NCI-H128 (cell line): ENCODE results near the gene GPR107.

Experiments
- DNase-seq: peaks from one replicate; lab custom pipeline; 2025; ENCODE audit not compliant: unreplicated experiment; lab: John Stamatoyannopoulos, UW

GPR107 gene

DNA sequence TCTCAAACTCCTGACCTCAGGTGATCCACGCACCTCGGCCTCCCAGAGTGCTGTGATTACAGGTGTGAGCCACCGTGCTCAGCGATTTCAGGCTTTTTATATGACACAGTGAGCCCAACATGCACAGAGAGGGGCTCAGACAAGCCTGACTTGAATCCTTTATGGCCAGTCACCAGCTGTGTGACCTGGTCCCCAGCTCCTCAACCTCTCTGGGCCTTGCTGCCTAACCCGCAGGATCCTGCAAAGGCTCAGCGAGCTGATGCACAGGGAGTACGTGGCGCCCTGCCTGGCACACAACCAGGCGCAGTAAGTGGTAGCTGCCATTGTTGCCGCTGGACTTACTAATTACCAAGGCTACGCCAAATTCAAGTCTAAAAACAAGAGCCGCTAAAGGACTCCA is 101.9 kb downstream of the GPR107 start:
- no peak for DNase-seq

DNA sequence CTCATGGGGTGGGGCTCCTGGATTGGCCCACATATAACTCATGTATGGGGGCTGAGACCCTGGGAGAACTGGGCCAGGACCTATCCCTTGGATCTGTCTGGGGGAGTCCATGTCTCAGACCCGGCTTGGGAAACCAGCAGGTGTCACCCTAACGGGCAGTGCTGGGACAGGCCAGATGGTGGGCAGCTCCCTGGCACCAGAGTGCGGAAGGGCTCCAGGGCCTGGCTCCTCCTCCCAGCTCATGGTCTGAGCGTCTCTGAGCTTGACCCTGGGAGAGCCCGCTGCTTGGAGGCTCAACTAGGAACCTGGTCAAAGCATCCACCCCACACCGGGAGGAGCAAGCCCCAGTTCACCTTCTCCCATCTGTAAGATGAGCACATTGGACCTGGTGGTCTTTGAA is 103.0 kb downstream of the GPR107 start:
- DNase-seq = no peak

DNA sequence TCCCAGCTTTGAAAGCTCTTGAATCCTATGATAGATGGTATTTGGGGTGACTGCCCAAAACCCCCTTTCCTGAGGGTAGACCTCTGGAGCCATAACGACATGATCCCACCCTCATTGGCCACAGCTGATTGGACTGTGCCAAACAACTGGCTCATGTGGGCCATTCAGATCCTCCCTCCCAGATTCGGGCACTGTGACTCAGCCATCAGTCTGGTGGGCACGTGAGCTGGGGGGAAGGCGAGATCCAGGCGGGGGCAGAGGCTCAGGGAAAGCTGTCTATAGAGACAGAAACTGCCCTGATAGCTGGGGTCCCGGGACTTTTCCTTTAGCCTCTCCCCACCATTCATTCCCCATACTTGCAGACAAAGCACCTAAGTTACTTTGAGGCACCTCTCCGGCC is 103.4 kb downstream of the GPR107 start:
- DNase-seq = no peak

DNA sequence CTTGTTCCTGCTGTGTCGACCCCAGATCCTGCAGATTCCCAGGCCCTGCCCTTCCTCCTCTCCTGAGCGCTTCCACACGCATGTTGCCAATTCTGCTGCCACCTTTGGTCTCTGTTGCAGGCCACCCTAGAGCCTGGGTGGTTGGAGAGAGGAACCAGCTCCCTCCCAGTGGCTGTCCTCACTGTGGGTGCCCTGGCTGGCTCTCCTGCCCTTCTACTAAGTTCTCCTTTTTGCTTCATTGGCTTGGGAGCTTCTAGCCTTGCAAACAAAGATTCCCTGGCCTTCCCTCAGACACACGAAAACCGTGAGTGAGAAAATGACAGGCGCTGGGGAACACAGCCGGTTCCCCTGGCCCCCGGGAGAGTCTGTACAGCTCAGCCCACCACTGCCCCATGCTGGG is 104.3 kb downstream of the GPR107 start:
- DNase-seq = no peak

DNA sequence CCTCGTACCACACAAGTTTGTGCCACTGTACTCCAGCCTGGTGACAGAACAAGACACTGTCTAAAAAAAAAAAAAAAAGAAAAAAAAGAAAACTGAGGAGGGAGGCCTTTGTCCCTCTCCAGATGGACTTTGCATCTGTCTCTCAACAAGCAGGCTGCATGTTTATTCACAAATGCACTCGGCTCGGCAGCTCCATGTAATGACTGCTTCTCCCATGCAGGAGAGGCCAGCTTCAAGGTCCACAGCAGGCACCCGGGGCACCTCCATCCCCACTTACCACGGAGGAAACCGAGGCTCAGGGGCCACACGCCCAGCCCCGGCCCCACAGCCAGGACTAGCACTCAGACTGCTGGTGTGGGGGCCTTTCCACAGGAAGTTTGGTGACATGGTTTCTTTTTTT is 105.4 kb downstream of the GPR107 start:
- DNase-seq = no peak

DNA sequence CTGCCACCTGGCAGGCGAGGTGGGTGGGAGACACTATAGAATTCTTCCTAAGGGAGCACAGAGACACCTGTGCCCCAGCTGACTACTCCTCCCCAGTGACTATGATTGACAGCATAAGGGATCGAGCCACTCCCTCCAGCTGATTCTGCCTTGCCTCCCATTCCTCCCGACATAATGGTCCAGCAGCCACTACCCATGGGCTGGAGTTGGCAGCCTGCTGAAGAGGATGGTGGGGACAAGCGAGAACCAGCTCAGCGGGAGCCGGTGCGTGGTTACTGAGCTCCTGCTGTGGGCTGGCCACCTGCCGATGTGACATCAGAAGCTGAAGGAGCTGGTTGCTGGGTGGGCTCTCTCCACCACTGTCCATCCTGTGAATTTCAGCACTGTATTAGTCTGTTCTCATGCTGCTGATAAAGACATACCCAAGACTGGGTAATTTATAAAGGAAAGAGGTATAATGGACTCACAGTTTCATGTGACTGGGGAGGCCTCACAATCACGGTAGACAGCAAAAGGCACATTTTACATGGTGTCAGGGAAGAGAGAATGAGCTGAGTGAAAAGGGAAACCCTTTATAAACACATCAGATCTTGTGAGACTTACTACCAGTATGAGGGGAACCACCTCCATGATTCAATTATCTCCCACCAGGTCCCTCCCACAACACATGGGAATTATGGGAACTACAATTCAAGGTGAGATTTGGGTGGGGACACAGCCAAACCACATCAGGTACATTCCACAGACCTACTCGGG is 106.4 kb downstream of the GPR107 start:
- DNase-seq = no peak

DNA sequence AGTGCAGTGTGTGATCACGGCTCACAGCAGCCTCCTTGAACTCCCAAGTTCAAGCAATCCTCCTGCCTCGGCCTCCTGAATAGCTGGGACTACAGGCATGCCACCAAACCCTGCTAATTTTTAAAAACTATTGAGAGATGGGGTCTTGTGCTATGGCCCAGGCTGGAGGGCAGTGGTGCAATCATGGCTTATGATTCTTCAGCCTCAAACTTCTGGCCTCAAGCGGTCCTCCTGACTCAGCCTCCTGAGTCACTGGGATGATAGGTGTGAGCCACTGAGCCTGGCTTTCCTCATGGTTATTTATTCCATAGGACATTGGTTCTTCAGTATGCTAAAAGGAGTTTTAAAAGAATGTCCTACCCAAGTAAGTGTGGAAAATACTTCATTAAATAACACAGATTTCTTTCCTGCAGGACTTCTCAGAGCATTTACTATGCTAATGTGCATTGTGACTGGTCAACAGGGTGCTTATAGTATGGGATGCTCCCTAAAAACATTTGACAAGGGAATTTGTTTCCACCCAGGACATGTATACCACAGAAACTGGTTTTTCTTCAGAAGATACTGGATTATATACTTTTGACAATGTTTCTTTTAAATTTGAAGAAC is 107.3 kb downstream of the GPR107 start:
- DNase-seq = no peak

DNA sequence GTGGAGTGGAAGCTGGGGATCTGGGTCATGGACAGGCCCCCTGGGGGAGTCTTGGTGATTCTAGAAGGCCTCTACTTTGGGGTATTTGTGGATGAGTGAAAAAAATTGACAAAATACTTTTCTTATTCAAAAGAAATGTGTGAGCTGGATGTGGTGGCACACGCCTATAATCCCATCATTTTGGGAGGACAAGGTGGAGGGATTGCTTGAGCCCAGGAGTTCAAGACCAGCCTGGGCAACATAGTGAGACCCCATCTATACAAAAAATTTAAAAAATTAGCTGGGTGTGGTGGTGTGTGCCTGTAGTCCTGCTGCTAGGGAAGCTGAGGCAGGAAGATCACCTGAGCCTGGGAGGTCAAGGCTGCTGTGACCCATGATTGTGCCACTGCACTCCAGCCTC is 111.9 kb downstream of the GPR107 start:
- DNase-seq = no peak

DNA sequence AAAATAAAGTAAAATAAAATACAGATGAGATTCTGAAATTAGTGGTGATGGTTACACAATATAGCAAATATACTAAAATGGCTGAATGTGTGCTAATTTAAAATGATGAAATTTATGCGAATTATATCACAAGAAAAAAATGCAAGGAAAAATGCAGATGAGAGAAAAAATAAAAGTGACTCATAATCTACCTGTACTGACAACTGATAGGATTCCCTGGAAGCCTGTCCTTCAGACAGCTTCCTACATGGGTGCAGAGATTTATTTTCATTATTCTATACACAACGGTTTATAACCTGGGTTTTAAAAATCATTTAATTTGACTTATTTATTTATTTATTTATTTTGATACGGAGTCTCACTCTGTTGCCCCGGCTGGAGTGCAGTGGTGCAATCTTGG is 112.7 kb downstream of the GPR107 start:
- no peak for DNase-seq

DNA sequence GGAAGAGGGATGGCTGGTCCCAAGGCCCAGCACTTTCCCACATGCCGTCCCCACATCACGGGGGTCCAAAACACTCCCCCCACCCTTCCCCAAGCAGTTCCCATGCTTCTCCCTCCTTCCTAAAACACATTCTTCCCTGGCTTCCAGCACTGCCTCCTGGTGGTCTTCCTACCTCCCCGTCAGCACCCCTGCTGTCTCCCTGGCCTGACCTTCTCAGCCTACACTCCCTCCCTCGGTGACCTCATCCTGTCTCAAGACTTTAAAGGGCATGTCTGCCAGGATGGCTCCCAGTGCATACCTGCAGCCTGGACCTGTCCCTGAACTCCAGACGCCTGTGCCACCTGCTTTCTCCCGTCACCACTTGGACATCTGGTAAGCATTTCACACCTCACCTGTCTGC is 114.2 kb downstream of the GPR107 start:
- no peak for DNase-seq

DNA sequence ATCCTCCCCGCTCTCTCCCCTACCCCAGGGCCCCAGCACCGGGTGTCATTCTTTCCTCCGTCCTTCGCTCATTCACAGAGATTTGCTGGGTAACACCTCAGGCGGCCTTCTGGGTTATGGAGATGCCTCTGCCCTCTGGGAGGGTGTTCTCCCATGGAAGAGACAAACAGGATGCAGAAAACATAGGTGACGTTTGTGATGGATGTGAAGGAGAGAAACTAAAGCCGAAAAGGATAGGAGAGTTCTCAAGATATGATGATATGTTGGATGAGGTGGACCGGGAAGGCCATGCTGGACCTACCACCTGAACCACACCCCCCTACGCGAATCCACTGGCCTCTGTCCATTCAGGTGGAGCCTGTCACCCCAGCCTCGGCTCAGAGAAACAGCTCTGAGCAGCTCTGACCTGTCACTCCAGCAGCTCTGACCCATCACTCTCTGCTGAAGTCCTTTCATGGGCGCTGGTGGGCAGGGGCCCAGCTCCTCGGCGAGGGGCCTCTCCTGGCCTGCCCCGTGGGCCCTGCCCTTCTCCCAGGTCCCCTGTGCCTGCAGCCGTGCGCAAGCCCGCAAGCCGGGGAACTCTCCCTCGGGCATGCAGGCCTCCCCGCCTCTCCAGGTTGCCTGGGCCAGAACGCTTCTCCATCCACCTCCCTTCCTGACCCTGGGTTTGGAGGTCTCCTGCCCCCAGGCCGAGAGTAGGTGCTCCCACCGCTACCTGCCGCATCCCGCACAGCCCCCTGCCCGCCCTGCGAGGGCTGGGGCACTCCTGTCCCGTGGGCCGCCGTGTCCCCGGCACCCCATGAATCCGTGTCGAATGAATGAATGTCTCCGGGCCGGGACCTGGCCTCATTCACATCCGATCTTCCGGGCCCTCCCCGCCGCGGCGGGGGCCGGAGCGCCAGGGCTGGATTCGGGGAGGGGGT is 117.8 kb downstream of the GPR107 start:
- no peak for DNase-seq

DNA sequence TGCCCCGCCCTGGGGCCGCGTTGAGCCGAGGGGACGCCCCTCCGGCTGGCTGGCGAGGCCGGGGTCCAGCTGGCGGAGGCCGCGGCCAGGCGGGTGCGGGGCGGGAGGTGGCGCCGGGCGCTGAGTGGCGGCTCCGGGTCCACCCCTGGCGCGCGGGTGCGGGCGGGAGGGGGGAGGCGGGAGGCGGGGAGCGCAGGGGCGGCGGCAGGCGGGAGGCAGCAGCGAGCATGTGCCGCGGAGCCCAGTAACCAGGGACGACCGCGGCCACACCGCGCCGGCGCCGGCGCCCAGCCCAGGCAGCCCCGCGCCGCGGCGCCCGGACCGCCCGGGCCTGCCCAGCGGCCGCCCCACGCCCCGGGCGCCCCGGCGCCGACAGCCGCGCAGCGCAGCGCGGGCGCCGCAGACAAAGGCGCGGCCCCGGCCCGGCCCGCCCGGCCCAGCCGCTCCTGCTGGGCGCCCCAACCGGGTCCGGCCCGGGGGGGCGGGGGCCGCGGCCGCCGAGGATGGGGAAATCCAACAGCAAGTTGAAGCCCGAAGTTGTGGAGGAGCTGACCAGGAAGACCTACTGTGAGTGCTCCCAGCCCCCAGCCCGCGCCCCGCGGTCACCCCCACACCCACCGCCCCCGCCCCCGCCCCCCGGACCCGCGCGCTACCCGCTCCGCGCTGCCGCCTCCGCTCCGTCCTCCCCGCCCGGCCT is 118.6 kb downstream of the GPR107 start, which contains the start of gene NCS1:
TSS of gene NCS1 (plus strand) at position 244 of the 697 bp plus-strand sequence. CDS start at position 504, 260 bp downstream.
- no peak for DNase-seq

DNA sequence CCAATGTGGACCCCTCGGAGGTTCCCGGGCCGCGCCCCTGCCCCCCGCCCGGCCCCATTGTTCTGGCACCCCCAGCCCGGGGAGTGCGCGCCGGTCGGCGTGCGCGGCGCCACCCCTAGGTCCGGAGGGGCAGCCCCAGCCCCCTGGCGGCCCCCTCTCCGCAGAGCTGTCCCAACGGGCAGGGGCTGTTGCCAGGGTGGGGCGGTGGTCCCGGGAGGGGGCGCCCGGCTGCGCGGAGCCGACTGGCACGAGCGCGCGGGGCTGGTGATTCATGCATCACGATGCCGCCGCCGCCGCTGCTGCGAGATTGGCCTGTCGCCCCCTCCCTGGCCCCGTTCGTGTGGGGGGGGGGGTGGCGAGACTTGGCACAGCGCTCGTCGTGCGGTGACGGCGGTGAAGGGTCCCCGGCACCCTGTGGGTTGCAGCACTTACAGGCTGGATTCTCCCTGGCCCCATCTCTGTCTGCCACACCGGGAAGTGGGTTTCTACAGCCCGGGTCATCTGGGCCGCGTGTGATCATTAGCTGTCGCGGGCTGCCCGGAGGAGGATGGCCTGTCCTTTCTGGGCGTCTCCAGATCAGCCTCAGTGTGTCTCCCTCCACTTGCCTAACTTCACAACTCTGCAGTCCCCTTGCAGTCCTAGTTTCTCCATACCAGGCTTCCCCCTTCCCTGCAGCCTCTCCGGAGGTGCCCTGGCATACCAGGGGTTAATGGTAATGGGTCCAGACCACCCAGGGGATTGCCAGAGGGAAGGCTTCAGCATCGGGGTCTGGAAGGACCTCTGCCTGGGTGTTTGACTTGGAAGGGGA is 119.4 kb downstream of the GPR107 start:
- DNase-seq = no peak

DNA sequence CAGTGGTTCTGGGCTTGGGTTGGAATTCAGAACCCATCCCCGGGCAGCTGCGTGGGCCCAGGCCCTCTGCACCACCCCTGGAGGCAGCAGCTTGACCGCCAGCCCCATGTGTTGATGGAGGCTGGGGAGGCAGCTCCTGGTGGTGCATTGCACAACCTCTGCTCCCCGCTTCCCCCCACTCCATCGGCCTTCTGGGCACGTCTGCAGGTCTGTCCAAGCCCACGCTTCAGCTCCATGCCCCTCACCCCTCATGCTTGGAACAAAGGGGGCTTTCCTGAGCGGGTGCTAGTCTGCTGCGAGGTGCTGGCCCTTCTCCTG is 119.9 kb downstream of the GPR107 start:
- DNase-seq = no peak

DNA sequence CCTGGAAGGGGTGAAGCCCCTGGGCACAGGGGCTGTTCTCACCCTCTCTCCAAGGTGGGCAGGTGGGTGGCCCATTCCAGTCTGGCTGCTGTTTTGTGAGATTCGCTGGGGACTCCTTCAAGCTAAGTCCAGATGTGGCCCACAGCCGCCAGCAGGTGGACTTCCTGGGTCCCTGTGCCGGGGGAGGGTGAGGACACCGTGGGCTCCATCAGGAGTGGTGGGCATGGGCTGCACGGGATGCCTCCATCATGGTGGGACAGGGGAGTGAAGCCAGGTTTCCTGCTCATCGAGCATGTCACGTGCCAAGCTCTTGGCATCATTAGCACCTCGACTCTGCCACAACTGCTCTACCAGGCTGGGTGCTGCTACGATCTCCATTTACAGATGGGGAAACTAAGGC is 120.3 kb downstream of the GPR107 start:
- DNase-seq = no peak

DNA sequence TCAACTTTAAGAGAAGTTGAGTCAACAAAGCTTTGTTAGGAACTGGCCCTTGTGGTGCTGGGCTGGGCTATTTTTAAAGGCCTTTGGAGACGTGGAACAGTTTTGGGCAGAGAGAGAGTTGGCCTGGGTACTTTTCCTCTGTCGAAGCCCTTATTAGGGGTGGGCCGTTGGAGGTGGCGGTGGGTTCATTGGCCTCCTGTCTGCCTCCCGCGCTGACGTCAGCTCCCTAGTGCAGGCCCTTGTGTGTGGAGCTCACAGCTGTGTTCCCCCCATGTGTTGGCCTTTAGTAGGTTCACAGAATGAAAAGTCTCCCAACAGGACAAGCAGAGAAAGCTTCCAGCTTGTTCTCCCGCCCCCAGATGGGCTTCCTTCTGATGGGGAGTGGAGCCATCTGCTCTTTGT is 121.2 kb downstream of the GPR107 start:
- DNase-seq = no peak

DNA sequence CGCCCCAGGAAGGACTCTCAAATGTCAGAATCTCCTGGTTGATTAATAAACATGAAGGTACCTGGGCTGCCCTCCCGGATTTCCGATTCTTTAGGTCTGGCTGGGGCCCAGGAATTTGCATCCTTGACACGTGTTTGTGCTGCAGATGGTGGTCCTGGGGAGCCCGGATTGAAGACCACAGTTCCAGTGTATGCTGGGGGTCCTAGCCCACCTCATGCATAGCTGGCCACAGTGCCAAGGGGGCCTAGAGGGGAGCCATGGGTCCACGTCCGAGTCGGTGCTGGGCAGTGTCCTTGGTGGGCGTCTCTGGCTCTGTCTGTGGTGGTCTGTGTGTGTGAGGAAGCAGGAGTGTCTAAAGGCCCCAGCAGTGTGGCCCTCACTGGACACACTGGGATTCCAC is 121.6 kb downstream of the GPR107 start:
- DNase-seq = no peak

DNA sequence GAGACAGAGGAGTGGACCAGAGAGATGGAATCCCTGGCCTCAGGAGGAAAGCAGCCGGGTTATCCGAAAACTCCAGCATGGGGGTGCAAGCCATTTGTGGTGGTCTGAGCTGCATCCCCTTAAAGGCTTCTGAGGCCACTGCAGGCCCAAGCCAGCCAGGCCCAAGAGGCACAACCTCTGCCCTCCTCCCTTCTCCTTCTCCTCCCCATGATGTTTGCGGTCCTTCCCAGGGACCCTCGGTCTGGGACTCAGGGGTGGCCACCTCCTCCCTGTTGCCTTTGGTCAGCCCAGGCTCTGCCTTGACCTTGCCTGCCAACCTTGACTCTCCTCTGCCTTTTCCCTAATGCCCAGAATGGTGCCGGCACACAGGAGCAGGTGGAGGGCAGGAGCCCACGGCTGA is 123.1 kb downstream of the GPR107 start:
- no peak for DNase-seq

DNA sequence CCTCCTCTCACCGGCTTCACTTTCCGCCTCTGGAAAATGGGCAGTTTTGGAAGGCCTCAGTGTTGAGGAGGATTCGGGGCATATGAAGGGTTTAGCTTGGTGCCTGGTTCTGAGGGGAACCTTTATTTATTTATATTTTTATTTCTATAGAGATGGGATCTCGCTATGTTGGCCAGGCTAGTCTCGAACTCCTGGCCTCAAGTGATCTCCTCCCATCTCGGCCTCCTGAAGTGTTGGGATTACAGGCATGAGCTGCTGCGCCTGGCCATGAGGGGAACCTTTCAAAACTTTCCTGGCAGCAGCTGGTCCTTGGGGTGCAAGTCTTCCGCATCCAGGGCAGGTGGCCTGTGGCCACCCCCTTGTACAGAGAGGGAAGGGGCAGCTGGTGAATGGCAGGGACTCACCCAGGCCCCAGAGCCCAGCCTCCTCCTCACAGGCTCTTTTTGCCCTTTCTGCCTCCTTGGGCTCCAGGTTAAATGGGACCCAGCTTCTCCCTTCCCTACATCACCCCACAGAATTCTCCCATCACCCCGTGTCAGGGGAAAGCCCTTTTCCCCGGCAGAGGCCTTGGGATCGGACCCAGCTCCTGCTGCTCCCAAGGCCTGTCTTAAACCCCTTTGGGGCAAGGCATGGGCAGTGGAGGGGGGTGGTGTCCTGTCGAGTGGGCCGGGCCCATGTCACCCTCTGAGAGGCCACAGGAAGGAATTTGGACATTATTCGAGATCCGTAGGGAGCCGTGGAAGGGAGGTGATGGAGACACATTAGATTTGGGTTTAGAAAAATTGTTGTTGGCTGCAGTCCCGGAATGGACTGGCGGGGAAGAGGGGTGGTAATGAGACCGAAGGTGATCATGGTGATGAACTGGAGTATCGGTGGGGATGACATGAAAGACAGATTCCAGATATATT is 124.4 kb downstream of the GPR107 start:
- no peak for DNase-seq
